Activated CD4-positive, CD25-positive, alpha-beta regulatory T cell treated with anti-CD3 and anti-CD28 coated beads, Interleukin-2, amount 50 U/mL, for 24 hours (primary cell): ENCODE data around the gene TSKS.

Experiments
- ATAC-seq, 2 donors: fragments of 150-1000 bp; cut with Tn5 transposase; one replicate each; pipeline ENCODE4 v1.10.0; 2021; ENCODE audit warnings: mild to moderate bottlenecking in 1 of 2, moderate library complexity in 1 of 2

Gene TSKS

GRCh38 chr19:49793561-49793840 lies 30.4 kb upstream of the TSKS start:
- ATAC-seq, result peak; percentile 93 to 97

- no peak for ATAC-seq
Measured at GRCh38 chr19:49792829-49793560, 29.9 kb upstream of the TSKS start.

- ATAC-seq, result no peak
Measured at GRCh38 chr19:49791776-49792445, 28.8 kb upstream of the TSKS start.

- ATAC-seq, result no peak
Measured at GRCh38 chr19:49790866-49791265, 27.8 kb upstream of the TSKS start.

GRCh38 chr19:49788857-49789256 lies 25.8 kb upstream of the TSKS start:
- no peak for ATAC-seq

- ATAC-seq, result no peak
Measured at GRCh38 chr19:49787746-49788145, 24.6 kb upstream of the TSKS start.

- no peak for ATAC-seq
Measured at GRCh38 chr19:49786376-49786820, 23.3 kb upstream of the TSKS start.

GRCh38 chr19:49782515-49782914 lies 19.4 kb upstream of the TSKS start:
- ATAC-seq, result no peak

GRCh38 chr19:49781394-49781793 lies 18.3 kb upstream of the TSKS start:
- no peak for ATAC-seq

- ATAC-seq, result no peak
Measured at GRCh38 chr19:49780861-49781260, 17.8 kb upstream of the TSKS start.

GRCh38 chr19:49779731-49780555 lies 16.8 kb upstream of the TSKS start:
- no peak for ATAC-seq

- no peak for ATAC-seq
Measured at GRCh38 chr19:49776371-49776764, 13.3 kb upstream of the TSKS start.

- no peak for ATAC-seq
Measured at GRCh38 chr19:49775742-49776370, 12.8 kb upstream of the TSKS start.

GRCh38 chr19:49774969-49775368 lies 11.9 kb upstream of the TSKS start:
- ATAC-seq, result no peak

- ATAC-seq, result no peak
Measured at GRCh38 chr19:49773663-49774350, 10.7 kb upstream of the TSKS start.

GRCh38 chr19:49772850-49773432 lies 9.8 kb upstream of the TSKS start:
- no peak for ATAC-seq

GRCh38 chr19:49771674-49772139 lies 8.6 kb upstream of the TSKS start:
- ATAC-seq, result no peak

- ATAC-seq, result no peak
Measured at GRCh38 chr19:49770529-49770928, 7.4 kb upstream of the TSKS start.

- no peak for ATAC-seq
Measured at GRCh38 chr19:49767967-49768581, 5.0 kb upstream of the TSKS start.

GRCh38 chr19:49767381-49767780 lies 4.3 kb upstream of the TSKS start:
- no peak for ATAC-seq

- no peak for ATAC-seq
Measured at GRCh38 chr19:49766930-49767299, 3.8 kb upstream of the TSKS start, which contains the start of gene AP2A1. Gene AP2A1 (plus strand): TSS chr19:49767001. CDS start chr19:49767134, 133 bp downstream.
